B cell (primary cell): ENCODE results near the gene FARP2. TPM values are rescaled to one million over a fixed set of nuclear protein-coding genes. Genes with fewer than 3 reads are reported as not detected.

Experiments
- ATAC-seq: fragments of 200-7000 bp; cut with Tn5 transposase; one replicate; pipeline ENCODE4 v1.10.0; 2021; ENCODE audit warnings: low read depth, mild to moderate bottlenecking, moderate number of reproducible peaks, moderate library complexity
- CTCF ChIA-PET: fragments of 350-600 bp; sonication (Branson Sonifier 250); formaldehyde crosslinking; loops from one replicate; lab custom pipeline; 2021; ENCODE audit warnings: antibody characterized with exemption, inconsistent platforms; lab: Charles Lee
- POLR2A ChIA-PET: fragments of 350-600 bp; sonication (Branson Sonifier 250); formaldehyde crosslinking; loops from one replicate; lab custom pipeline; 2021; ENCODE audit warnings: antibody characterized with exemption; lab: Charles Lee
- DNase-seq: peaks from one replicate; pipeline ENCODE4 v3.0.0; 2013
- H2AFZ ChIP-seq: 2 replicates; pipeline ENCODE4 v1.6.1; 2012; ENCODE audit warnings: mild to moderate bottlenecking, low read depth, low read length; ENCODE audit not compliant: insufficient read depth, poor library complexity, severe bottlenecking
- H3K27ac ChIP-seq, 2 donors: 1 replicate in 1 of 2; 2 replicates in 1 of 2; pipeline ENCODE4 v1.5.1; 2012 to 2013; ENCODE audit warnings: low read length in 2 of 2, mild to moderate bottlenecking in 2 of 2, moderate library complexity in 1 of 2
- H3K27me3 ChIP-seq, 4 experiments: fragments of 200-600 bp in 1 of 4; sonication (generic) in 1 of 4; replicated peaks in 1 of 4; 1 replicate in 2 of 4; 2 replicates in 2 of 4; pipeline versions ENCODE4 v1.6.1 to v1.7.0; 2013 to 2016; ENCODE audit warnings: low read length in 3 of 4, mild to moderate bottlenecking in 2 of 4, mixed read lengths in 1 of 4, moderate library complexity in 1 of 4; ENCODE audit not compliant: insufficient read depth in 4 of 4, control insufficient read depth in 3 of 4; ENCODE audit errors: control extremely low read depth in 1 of 4
- H3K36me3 ChIP-seq, 2 experiments: replicated peaks in 1 of 2; 1 replicate in 1 of 2; 2 replicates in 1 of 2; pipeline versions ENCODE4 v1.6.1 to v1.7.1; 2013; ENCODE audit warnings: low read length in 1 of 2; ENCODE audit not compliant: insufficient read depth in 2 of 2, control insufficient read depth in 1 of 2; ENCODE audit errors: control extremely low read depth in 1 of 2, extremely low read depth in 1 of 2
- H3K4me1 ChIP-seq, 2 donors: fragments of 200-600 bp in 1 of 2; sonication (generic) in 1 of 2; 1 replicate in 1 of 2; 2 replicates in 1 of 2; pipeline versions ENCODE4 v1.5.1 to v1.6.1; 2013 to 2017; ENCODE audit warnings: low read length in 2 of 2; ENCODE audit not compliant: control insufficient read depth in 2 of 2, insufficient read depth in 2 of 2
- H3K4me2 ChIP-seq: replicated peaks from 2 replicates; pipeline ENCODE3; 2012; ENCODE audit warnings: mild to moderate bottlenecking, low read depth, low read length; ENCODE audit not compliant: poor library complexity, severe bottlenecking
- H3K4me3 ChIP-seq, 5 experiments: fragments of 200-600 bp in 1 of 5; sonication (generic) in 1 of 5; 1 replicate in 3 of 5; 2 replicates in 2 of 5; pipeline versions ENCODE4 v1.5.1 to v1.7.0; 2011 to 2016; ENCODE audit warnings: low read length in 4 of 5, mild to moderate bottlenecking in 4 of 5, low read depth in 2 of 5, control low read depth in 1 of 5, moderate library complexity in 1 of 5; ENCODE audit not compliant: insufficient read depth in 1 of 5; ENCODE audit errors: control extremely low read depth in 1 of 5, extremely low read depth in 1 of 5
- H3K79me2 ChIP-seq: fragments of 200-600 bp; sonication (generic); one replicate; pipeline ENCODE4 v1.6.0; 2016; ENCODE audit warnings: low read length; ENCODE audit not compliant: control insufficient read depth, insufficient read depth
- H3K9ac ChIP-seq: fragments of 200-600 bp; sonication (generic); 2 replicates; pipeline ENCODE4 v1.6.1; 2017; ENCODE audit warnings: mild to moderate bottlenecking, low read length, moderate library complexity
- H3K9me3 ChIP-seq, 3 donors: one replicate each; pipeline versions ENCODE4 v1.6.1 to v1.7.1; 2013; ENCODE audit warnings: low read length in 2 of 3; ENCODE audit not compliant: control insufficient read depth in 2 of 3, insufficient read depth in 1 of 3; ENCODE audit errors: control extremely low read depth in 1 of 3
- H4K20me1 ChIP-seq: 2 replicates; pipeline ENCODE4 v1.6.0; 2012; ENCODE audit warnings: mild to moderate bottlenecking, low read length; ENCODE audit not compliant: insufficient read depth, control insufficient read depth, poor library complexity, severe bottlenecking
- H3K27ac Mint-ChIP-seq: one replicate; pipeline ENCODE4 v1.8.0; 2021; ENCODE audit warnings: mixed read lengths
- H3K27me3 Mint-ChIP-seq: one replicate; pipeline ENCODE4 v1.8.0; 2021; ENCODE audit warnings: mixed read lengths
- H3K4me1 Mint-ChIP-seq: one replicate; pipeline ENCODE4 v1.8.0; 2021; ENCODE audit warnings: mixed read lengths
- H3K4me3 Mint-ChIP-seq: one replicate; pipeline ENCODE4 v1.8.0; 2021; ENCODE audit warnings: mixed read lengths
- H3K9me3 Mint-ChIP-seq: one replicate; pipeline ENCODE4 v1.8.0; 2022; ENCODE audit warnings: mixed read lengths; ENCODE audit not compliant: insufficient read depth
- EZH2 ChIP-seq: IDR thresholded peaks from 2 replicates; pipeline ENCODE4 v1.6.1; 2012; ENCODE audit warnings: borderline replicate concordance, low read depth, mild to moderate bottlenecking, moderate library complexity, low read length; ENCODE audit not compliant: insufficient read depth, poor library complexity, severe bottlenecking
- WGBS: methylation state at CpG from one replicate; pipeline ENCODE4 v1.1.5; 2013; ENCODE audit warnings: missing lambda C conversion rate; ENCODE audit not compliant: insufficient coverage; 5-methylcytosine and 5-hydroxymethylcytosine counted together
- intact Hi-C: fragments of 100-400 bp; cut with micrococcal nuclease; formaldehyde crosslinking; loops from one replicate; pipeline ENCODE4 v1.10.0; 2022
- polyA plus RNA-seq: library from polyadenylated mRNA; depleted of rRNA; stranded (reverse); fragments of >200 nt; gene quantifications from 2 replicates; pipeline ENCODE4 v1.2.3, GENCODE V29; 2012
- total RNA-seq, 2 donors: library from RNA; stranded (reverse); fragments of 120-200 nt in 1 of 2; gene quantifications; 1 replicate in 1 of 2; 2 replicates in 1 of 2; pipeline versions ENCODE4 v1.2.3 to v1.2.4, GENCODE V29; 2013 to 2022
- TF ChIP-seq, protein P1 (sequence below): fragments of 200-600 bp; IDR thresholded peaks from one replicate; pipeline ENCODE4 v1.8.0; 2022; ENCODE audit warnings: antibody characterized with exemption, mild to moderate bottlenecking

Gene FARP2
- total and polyA plus RNA-seq, 2 donors (not counting 1 experiment from before 2014, with no cell fraction given), result 37.1 to 114 TPM

DNA sequence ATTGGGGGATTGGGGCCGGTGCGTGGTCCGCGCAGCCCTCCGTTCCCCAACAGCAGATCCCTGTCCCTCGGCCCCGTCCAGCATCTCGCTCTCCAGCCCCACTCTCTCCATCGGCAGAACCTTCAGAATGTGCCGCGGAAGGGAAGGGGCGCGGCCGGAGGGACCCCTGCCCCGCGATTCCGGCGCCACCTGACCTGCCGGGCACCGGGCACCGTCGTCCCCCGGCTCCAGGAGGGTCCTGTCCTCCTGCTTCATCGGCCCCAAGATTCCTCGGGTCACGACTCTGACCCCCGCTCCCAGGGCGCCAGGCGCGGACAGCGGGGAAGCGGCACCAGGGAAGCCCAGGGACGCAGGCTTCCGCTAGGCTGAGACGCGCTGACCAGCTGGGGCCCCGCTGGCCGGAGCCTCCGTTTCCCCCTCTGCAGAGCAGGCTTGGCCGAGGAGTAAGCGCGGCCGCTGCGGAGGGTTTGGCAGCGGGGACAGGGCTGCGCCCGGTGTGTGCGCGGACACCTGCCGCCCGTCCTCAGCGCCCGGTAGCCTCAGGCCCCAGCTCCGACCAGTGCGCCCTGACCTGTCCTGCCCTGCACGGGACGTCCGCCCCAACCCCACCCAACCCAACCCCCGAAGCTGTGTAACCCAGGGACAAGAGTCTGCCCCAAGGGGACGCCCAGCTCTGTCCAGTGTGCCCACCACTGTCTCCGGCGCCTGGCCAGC lies 185.6 kb downstream of the FARP2 start:
- peaks cover 0 to 56% (median 20%) of the 10 kb centered on the region in 4 experiments for H3K27me3 ChIP-seq
- Mint-ChIP-seq H3K9me3 (no peaks in the 10 kb centered on the region), H3K4me1 (peaks cover 3% of the 10 kb centered on the region), H3K27me3 (peaks cover 19% of the 10 kb centered on the region), H3K27ac (no peak overlapping the region), H3K4me3 (peak overlapping the region; percentile 54)
- ATAC-seq, result no peak
- no peak for DNase-seq
- TF ChIP-seq EZH2, result no peak
- TF ChIP-seq, protein P1, sequence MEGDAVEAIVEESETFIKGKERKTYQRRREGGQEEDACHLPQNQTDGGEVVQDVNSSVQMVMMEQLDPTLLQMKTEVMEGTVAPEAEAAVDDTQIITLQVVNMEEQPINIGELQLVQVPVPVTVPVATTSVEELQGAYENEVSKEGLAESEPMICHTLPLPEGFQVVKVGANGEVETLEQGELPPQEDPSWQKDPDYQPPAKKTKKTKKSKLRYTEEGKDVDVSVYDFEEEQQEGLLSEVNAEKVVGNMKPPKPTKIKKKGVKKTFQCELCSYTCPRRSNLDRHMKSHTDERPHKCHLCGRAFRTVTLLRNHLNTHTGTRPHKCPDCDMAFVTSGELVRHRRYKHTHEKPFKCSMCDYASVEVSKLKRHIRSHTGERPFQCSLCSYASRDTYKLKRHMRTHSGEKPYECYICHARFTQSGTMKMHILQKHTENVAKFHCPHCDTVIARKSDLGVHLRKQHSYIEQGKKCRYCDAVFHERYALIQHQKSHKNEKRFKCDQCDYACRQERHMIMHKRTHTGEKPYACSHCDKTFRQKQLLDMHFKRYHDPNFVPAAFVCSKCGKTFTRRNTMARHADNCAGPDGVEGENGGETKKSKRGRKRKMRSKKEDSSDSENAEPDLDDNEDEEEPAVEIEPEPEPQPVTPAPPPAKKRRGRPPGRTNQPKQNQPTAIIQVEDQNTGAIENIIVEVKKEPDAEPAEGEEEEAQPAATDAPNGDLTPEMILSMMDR, result no peak
- CTCF ChIA-PET, result no interaction called here
- peak overlapping the region; percentile 70 for H3K4me2 ChIP-seq
- H3K9me3 ChIP-seq, result peaks cover 0 to 12% (median 0%) of the 10 kb centered on the region in 3 donors
- peaks cover 12 to 13% of the 10 kb centered on the region in 2 donors for H3K4me1 ChIP-seq
- no peaks in the 10 kb centered on the region for H3K36me3 ChIP-seq
- intact Hi-C loops, result loop anchor here (1.0 kb wide), 1 partner anchor 33 kb away; the partner anchor contains the start of gene STK25
- H3K9ac ChIP-seq, result peak overlapping the region; percentile 50
- H3K4me3 ChIP-seq, result peak overlapping the region in 1 of 5 experiments; percentile 50
- no peak overlapping the region for H2AFZ ChIP-seq
- no peaks in the 10 kb centered on the region for H4K20me1 ChIP-seq
- POLR2A ChIA-PET, result no interaction called here
- WGBS, result 33% methylated on average over 51 of the region's 62 CpGs
- no peak overlapping the region for H3K27ac ChIP-seq
- no peaks in the 10 kb centered on the region for H3K79me2 ChIP-seq

DNA sequence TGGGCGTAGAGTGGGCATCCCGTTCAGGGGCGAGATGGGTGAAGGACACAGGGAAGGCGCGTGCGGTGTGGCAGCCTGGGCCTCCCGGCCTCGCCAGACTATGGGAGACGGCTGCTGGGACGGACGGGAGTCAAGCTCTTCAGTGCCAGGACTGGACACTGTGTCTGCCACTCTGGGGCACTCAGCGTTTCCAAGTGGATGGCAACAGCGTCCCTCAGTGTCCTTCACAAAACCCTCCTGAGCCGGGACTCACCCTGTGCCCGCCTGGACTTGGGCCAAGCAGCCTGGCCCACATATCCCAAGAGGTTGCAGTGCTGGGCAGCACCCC lies 186.2 kb downstream of the FARP2 start:
- Histone ChIP-seq H3K9ac (no peak overlapping the region), H3K4me2 (no peak overlapping the region), H3K27me3 (peaks cover 0 to 59% (median 20%) of the 10 kb centered on the region in 4 experiments), H3K4me3 (no peak overlapping the region), H3K27ac (no peak overlapping the region), H3K4me1 (peaks cover 12 to 13% of the 10 kb centered on the region in 2 donors), H3K36me3 (no peaks in the 10 kb centered on the region), H4K20me1 (no peaks in the 10 kb centered on the region), H3K9me3 (peaks cover 0 to 12% (median 0%) of the 10 kb centered on the region in 3 donors), H2AFZ (no peak overlapping the region), H3K79me2 (no peaks in the 10 kb centered on the region)
- no peaks in the 10 kb centered on the region for H3K9me3 Mint-ChIP-seq
- CTCF ChIA-PET, result no interaction called here
- H3K27ac Mint-ChIP-seq, result no peak overlapping the region
- H3K4me3 Mint-ChIP-seq, result peak overlapping the region; percentile 54
- POLR2A ChIA-PET, result no interaction called here
- 83% methylated on average over 15 of the region's 15 CpGs for WGBS
- DNase-seq (no peak), ATAC-seq (no peak)
- intact Hi-C loops, result no loop called here
- peaks cover 3% of the 10 kb centered on the region for H3K4me1 Mint-ChIP-seq
- TF ChIP-seq, protein P1, result no peak
- TF ChIP-seq EZH2, result no peak
- H3K27me3 Mint-ChIP-seq, result peaks cover 19% of the 10 kb centered on the region
